KMS-11 (cell line): ENCODE data around the gene FUZ.

Experiments used
- H2AFZ ChIP-seq: fragments of 200-600 bp; sonication (generic); 2 replicates; pipeline ENCODE4 v1.6.1; 2016; ENCODE audit warnings: antibody characterized with exemption, mixed run types, low read depth
- H3K27ac ChIP-seq: fragments of 200-600 bp; sonication (generic); 2 replicates; pipeline ENCODE4 v1.6.1; 2016; ENCODE audit warnings: mild to moderate bottlenecking, mixed run types
- H3K27me3 ChIP-seq: fragments of 200-600 bp; sonication (generic); 2 replicates; pipeline ENCODE4 v1.6.1; 2017; ENCODE audit warnings: mild to moderate bottlenecking, low read depth, mixed run types, moderate library complexity; ENCODE audit not compliant: insufficient read depth
- H3K36me3 ChIP-seq: fragments of 200-600 bp; sonication (generic); 2 replicates; pipeline ENCODE4 v1.6.1; 2017; ENCODE audit warnings: mild to moderate bottlenecking, mixed run types; ENCODE audit not compliant: insufficient read depth
- H3K4me1 ChIP-seq: fragments of 200-600 bp; sonication (generic); 2 replicates; pipeline ENCODE4 v1.6.1; 2016; ENCODE audit warnings: mild to moderate bottlenecking, low read depth, mixed run types; ENCODE audit not compliant: poor library complexity, severe bottlenecking
- H3K4me2 ChIP-seq: fragments of 200-600 bp; sonication (generic); 2 replicates; pipeline ENCODE4 v1.7.0; 2016; ENCODE audit warnings: mild to moderate bottlenecking, mixed run types
- H3K4me3 ChIP-seq: fragments of 200-600 bp; sonication (generic); IDR thresholded peaks from 2 replicates; pipeline ENCODE4 v1.6.1; 2017; ENCODE audit warnings: low read depth, low read length, mixed read lengths; ENCODE audit not compliant: insufficient read depth
- H3K79me2 ChIP-seq: fragments of 200-600 bp; sonication (generic); 2 replicates; pipeline ENCODE4 v1.6.1; 2016; ENCODE audit warnings: low read depth, mixed run types; ENCODE audit not compliant: insufficient read depth
- H3K9ac ChIP-seq: fragments of 200-600 bp; sonication (generic); 2 replicates; pipeline ENCODE4 v1.6.1; 2016; ENCODE audit warnings: mild to moderate bottlenecking, mixed run types
- H4K20me1 ChIP-seq: fragments of 200-600 bp; sonication (generic); 2 replicates; pipeline ENCODE4 v1.6.1; 2016; ENCODE audit warnings: mild to moderate bottlenecking, mixed run types; ENCODE audit not compliant: insufficient read depth
- CTCF ChIP-seq: fragments of 200-600 bp; sonication (generic); conservative IDR thresholded peaks from 2 replicates; pipeline ENCODE4 v1.6.1; 2017; ENCODE audit warnings: low read depth, mild to moderate bottlenecking, antibody characterized with exemption, low read length, moderate library complexity, mixed read lengths

Gene FUZ

GRCh38 chr19:49854378-49855263 lies 41.5 kb upstream of the FUZ start:
- TF ChIP-seq CTCF: no peak
- Histone ChIP-seq H3K79me2 (peaks cover 35% of the 10 kb centered on the region), H2AFZ (no peak overlapping the region), H3K4me3 (no peak overlapping the region), H3K9ac (no peak overlapping the region), H3K36me3 (no peaks in the 10 kb centered on the region), H3K27ac (no peak overlapping the region), H3K4me1 (peaks cover 18% of the 10 kb centered on the region), H3K27me3 (no peaks in the 10 kb centered on the region), H4K20me1 (no peaks in the 10 kb centered on the region), H3K4me2 (no peak overlapping the region)

GRCh38 chr19:49853852-49854377 lies 40.8 kb upstream of the FUZ start:
- peaks cover 25% of the 10 kb centered on the region for H3K4me1 ChIP-seq
- no peaks in the 10 kb centered on the region for H3K36me3 ChIP-seq
- H3K27ac ChIP-seq: no peak overlapping the region
- H3K79me2 ChIP-seq: peaks cover 35% of the 10 kb centered on the region
- no peak overlapping the region for H3K4me3 ChIP-seq
- H3K9ac ChIP-seq: no peak overlapping the region
- no peak for TF ChIP-seq CTCF
- H2AFZ ChIP-seq: no peak overlapping the region
- no peak overlapping the region for H3K4me2 ChIP-seq
- H4K20me1 ChIP-seq: no peaks in the 10 kb centered on the region
- H3K27me3 ChIP-seq: no peaks in the 10 kb centered on the region

GRCh38 chr19:49852631-49853126 lies 39.6 kb upstream of the FUZ start:
- Histone ChIP-seq H3K27ac (no peak overlapping the region), H3K36me3 (no peaks in the 10 kb centered on the region), H3K4me2 (peak overlapping the region; percentile 44; the same call in 1 of the 2 replicates), H2AFZ (no peak overlapping the region), H4K20me1 (no peaks in the 10 kb centered on the region), H3K27me3 (no peaks in the 10 kb centered on the region), H3K9ac (no peak overlapping the region), H3K4me3 (no peak overlapping the region), H3K4me1 (peaks cover 37% of the 10 kb centered on the region), H3K79me2 (peaks cover 35% of the 10 kb centered on the region)
- no peak for TF ChIP-seq CTCF

- H3K27ac ChIP-seq: no peak overlapping the region
- H3K4me3 ChIP-seq: no peak overlapping the region
- no peak for TF ChIP-seq CTCF
- no peaks in the 10 kb centered on the region for H3K27me3 ChIP-seq
- H3K79me2 ChIP-seq: peaks cover 35% of the 10 kb centered on the region
- H2AFZ ChIP-seq: no peak overlapping the region
- H3K4me1 ChIP-seq: peaks cover 45% of the 10 kb centered on the region
- peak overlapping the region; percentile 94; the same call in 1 of the 2 replicates for H3K9ac ChIP-seq
- H3K4me2 ChIP-seq: peak overlapping the region; percentile 44; the same call in 1 of the 2 replicates
- H4K20me1 ChIP-seq: no peaks in the 10 kb centered on the region
- H3K36me3 ChIP-seq: no peaks in the 10 kb centered on the region
Measured at GRCh38 chr19:49851456-49852259, 38.6 kb upstream of the FUZ start.
